ENCODE data around the gene EFEMP1.

The EFEMP1 gene

DNA sequence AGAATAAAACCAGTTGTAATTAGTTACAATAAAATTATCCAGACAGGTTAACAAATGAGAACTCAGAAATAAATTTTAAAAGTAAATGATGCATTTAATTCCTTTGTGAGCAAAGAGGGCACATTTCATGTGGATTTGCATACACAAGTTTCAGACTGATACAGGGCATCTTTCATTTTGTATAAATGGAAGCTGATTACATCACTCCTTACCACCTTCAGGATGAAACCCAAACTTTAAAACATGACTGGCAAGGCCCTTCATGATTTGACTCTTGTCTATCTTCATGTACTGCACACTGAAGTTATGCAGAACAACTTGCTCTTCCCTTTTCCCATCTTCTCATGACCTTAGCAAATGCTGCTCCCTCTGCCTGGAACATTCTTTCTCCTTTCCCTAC, 26.9 kb downstream of the EFEMP1 start:
- DNase-seq = no peak

GRCh38 chr2:55894720-55895119, 28.9 kb downstream of the EFEMP1 start:
- DNase-seq = no peak

- no peak for DNase-seq
These were observed 31.9 kb downstream of the EFEMP1 start for GRCh38 chr2:55891671-55892094.

- DNase-seq = no peak
These were observed 34.6 kb downstream of the EFEMP1 start for GRCh38 chr2:55888936-55889335.

DNA sequence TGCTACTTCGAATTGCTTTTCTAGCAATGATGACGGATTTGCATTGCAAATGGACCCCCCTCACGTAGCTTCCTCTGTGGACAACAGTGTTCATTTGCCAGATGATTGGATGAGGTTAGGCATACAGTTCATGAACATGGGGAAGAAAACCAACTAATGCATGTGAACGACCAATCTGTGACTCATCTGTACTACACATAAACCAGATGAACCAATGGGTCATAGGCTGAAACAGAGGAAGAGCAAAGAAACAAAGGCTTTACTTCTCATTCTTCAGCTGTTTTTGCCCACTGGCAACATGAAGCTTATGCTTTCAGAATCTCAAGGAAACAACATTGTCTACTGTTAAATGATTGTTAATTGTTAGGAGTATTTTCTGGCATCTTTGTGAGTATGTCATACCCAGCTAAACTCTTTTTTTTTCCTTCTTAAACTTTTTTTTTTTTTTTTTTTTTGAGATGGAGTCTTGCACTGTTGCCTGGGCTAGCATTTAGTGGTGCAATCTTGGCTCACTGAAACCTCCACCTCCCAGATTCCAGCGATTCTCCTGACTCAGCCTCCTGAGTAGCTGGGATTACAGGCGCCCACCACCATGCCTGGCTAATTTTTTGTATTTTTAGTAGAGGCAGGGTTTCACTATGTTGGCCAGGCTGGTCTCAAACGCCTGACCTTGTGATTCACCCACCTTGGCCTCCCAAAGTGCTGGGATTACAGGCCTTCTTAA, 35.5 kb downstream of the EFEMP1 start:
- DNase-seq = peak in 3 of 4 experiments; percentile 12 to 31 (median 17)

DNA sequence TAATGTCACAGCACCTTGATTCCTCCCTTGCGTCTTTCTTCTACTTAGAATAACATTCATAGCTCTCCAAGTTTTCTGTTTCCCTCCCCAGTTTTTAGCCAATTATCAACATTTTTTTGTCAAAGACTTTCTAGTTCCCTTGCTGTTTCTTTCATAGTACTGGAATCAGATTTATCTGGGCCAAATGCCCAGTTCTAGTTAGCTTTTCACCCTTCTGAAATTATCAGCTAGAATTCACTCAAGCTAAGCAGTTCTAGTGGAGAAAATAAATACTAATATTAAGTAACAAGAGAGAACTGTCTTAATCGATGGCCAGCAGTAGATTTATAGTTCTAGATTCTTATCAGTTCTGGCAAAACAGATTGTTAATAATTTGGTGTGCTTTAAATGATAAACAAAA, 36.2 kb downstream of the EFEMP1 start:
- DNase-seq = no peak

GRCh38 chr2:55885944-55886281, 37.7 kb downstream of the EFEMP1 start:
- DNase-seq = no peak

- peak in 3 of 4 experiments; percentile 24 to 51 (median 36) for DNase-seq
These were observed 38.2 kb downstream of the EFEMP1 start for GRCh38 chr2:55885127-55885943.

- no peak for DNase-seq
These were observed 39.8 kb downstream of the EFEMP1 start for GRCh38 chr2:55883829-55884228.

GRCh38 chr2:55883357-55883756, 40.2 kb downstream of the EFEMP1 start:
- DNase-seq = peak in 1 of 4 experiments; percentile 11

DNA sequence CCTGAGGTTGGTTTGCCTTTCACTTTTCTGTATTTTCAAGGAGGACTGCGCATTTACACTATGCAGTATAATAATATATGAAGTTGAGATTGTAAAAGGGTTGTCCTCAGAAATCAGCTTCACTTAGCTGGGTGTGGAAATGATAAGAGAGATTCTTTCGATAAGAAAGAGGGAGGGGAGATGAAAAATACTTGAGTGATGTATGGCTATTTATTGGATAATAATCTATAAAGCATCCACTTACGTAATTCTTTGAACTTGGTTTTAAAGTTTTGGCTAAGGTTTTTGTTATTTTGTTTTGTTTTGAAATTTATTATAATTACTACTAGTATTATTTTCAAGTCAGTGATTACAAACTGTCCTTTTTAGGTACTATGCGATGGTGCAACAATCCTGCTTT, 40.6 kb downstream of the EFEMP1 start:
- no peak for DNase-seq

GRCh38 chr2:55880416-55881143, 43.0 kb downstream of the EFEMP1 start:
- DNase-seq = peak in 2 of 4 experiments; percentile 4 to 10

- DNase-seq = peak; percentile 10 to 49 (median 36)
These were observed 43.6 kb downstream of the EFEMP1 start for GRCh38 chr2:55879976-55880375.

GRCh38 chr2:55877087-55877436, 46.5 kb downstream of the EFEMP1 start:
- no peak for DNase-seq

GRCh38 chr2:55876429-55877086, 47.0 kb downstream of the EFEMP1 start:
- no peak for DNase-seq

DNA sequence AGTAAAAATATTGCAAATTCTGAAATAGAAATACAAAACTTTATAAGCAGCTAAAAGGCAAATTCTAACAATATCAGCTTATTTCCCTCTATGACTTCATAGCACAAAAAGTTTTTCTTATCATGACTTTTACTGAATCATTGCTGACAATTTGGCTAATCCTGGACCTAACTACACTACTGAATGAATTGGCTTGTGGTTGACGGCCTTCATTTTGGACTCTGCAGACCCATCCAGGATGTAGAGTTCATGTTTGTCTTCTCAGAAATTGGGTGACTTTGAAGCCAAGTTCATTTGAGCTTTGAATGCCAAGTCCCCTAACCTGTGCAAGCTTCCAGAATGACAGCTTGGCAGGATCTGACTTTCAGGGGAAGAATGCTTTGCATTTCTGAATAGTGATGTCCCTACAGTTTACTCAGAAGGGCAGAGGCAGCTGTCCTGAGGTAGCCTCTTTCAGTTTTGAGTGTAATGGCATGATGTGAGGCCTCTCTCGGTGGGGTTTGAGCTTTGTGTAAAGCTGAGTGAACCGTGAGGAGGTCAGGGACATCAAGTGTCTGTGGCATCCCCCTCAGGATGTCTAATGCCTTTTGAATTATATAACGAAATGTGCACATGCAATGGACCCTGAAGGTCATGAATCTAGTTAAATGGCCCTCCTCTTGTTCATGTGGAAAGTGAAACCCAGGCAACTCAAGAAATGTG, 48.0 kb downstream of the EFEMP1 start:
- no peak for DNase-seq

GRCh38 chr2:55874338-55874737, 49.2 kb downstream of the EFEMP1 start:
- no peak for DNase-seq

- peak; percentile 51 to 83 (median 72) for DNase-seq
These were observed 51.9 kb downstream of the EFEMP1 start for GRCh38 chr2:55871637-55872036.

DNA sequence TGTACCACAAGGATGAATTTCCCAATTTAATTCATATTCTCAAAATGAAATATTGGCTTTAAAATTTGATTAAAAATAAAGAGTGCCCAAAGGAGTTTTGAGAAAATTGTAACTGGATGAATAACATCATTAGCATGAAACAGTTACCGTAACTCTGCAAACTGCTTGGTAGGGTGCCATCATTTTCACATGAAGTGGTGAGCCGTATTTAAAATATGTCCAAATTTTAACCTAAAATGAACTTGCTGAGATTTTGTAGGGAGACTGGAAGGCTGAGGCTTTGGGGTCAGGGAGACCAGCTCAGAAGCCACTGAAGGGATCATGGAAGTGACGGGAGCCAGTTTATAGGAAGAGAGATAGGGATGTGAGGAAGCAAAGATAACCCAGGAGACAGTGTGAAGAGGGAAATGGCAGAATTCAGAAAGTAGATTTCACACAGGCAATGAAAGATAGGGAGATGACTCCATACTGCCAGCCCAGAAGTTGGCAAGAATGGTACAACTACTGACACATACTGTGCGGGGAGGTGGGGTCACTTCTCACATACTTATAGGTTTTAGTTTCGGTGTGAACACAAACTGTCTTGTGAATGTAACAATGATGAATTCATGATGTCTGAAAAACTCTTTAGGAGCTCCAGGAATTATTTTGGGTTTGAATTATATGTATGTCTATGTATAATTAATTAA, 53.8 kb downstream of the EFEMP1 start:
- DNase-seq = no peak

- DNase-seq = no peak
These were observed 58.3 kb downstream of the EFEMP1 start for GRCh38 chr2:55865096-55865835.
